ENCODE measurements around the gene ZBED2.

ZBED2 gene

DNA sequence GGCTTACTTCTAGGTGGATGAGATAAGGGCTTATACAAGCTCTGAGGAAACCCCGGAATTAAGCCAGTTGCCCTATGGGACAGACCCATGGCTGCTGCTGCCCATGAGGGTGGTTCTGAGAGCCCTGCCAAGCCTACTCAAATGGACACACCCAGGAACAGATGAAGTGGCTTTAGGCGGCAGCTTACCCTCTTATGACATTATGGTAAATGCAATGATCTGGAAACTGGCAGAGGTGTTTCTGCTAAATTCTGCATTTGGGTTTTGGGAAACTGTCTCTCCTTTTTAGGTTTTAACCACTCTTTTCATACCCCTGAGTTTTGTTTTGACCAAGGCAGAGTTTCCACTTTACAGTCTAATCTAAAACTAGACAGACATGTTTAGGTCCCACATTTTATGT lies 9.0 kb upstream of the ZBED2 start:
- no peak for DNase-seq (ENCODE audit: low read depth, low spot score)

DNA sequence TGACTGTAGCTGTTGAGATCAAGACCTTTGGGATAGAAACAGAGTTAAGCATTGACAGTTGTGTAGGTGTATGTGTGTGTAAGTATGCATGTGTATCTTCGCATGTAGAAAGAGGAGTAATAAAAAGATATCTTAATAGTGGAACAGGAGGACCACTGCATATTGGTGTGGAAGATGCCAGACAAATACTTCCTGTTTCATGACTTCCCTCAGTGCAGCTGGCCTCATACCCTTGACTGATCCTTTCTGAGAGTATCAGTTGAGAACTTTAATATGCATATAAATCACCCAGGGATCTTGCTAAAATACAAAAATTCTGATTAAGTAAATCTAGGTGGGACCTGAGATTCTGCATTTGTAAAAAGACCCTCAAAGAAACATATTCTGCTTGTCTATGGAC lies 8.5 kb upstream of the ZBED2 start:
- no peak for DNase-seq (ENCODE audit: low read depth, low spot score)

DNA sequence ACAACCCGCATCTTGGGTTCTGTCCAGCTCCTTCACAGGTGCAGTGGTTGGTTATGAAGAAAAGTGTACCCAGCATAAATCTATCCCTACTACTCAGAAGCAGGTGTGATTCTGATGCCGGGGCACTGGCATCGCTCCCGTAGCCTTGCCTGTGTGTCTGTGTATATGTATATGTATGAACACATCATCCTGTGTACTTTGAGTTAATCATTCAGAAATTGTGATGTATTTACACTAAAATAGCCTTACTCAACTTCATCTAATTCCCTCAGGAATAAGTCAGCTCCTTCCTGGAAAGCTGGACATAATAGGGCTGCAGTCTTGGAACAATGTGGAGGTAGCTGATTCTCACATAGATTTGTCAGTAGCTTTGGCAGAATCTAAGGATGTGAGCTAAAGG lies 6.7 kb upstream of the ZBED2 start:
- no peak for DNase-seq (ENCODE audit: low read depth, low spot score)

DNA sequence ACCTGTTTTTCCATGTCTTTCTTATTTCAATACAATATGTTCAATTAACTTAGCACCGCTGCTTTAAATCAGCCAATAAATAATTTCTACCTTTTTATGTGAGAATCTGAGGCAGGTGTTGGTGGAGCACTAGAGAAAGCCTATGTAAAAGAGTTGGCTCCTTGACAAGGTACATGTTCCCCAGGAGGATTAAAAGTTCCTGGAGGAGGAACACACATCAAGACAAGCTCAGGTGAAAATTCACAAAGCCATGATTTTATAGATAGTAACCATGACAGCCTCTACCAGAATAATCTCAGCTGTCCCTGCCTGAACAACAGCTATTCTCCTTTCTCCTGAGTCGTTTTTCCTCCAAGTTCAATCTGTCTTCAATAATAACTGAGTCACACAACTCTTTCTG lies 3.4 kb upstream of the ZBED2 start:
- no peak for DNase-seq (ENCODE audit: low read depth, low spot score)

DNA sequence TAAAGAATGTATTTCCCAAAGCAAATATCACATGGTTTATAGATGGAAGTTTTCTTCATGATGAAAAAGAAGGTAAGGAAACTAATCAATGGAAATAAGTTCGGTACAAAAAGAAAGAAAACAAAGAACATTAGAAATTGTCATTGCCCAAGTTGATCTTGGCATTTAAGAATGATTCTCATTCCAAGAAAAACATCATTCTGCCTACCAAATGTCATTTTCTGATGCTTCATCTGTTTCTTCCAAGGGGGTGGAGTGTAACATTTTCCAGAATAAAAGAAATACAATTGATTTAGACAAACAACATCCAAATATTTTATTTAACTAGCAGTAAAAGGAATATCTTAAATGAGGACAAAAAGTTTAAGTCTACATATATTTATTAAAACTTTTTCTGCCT lies 3.0 kb upstream of the ZBED2 start:
- no peak for DNase-seq (ENCODE audit: low read depth, low spot score)

DNA sequence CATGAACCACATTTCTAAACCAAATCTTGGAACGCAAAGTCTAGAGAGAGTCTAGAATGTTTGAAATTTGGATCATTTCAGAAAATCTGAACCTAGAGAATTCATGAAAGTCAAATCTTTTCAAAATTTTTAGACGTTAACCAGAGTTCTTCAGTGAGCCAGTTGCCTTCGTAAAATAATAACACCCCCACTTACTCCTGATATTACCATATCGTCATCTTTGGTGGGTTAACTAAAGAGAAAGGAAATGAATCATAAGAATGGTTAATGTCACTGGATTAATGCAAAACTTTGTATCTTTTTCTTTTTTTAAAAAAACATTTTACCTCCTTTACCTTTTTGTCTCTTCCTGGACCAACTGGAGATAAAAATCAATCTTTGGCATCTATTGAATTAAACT lies 1.2 kb upstream of the ZBED2 start:
- no peak for DNase-seq (ENCODE audit: low read depth, low spot score)

DNA sequence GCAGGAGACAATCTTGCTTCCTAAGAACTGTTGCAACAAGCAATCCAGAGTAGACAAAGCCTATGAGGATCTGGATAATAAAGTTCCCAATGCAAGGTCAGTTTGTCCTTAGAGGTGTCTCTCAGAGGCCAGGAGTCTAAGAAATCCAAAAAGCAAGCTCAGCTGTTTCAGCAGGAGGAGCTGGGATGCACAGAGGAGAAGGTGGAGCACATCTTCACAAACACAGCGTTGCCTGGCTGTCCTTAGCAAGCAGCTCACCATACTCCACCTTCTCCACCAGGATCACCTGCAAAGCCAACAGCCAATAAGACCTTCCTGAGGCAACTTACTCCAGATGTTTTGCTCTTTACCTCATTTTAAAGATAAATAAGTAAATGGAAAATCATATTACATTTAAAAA lies 365 bp downstream of the ZBED2 start:
- DNase-seq (ENCODE audit: low read depth, low spot score) = no peak

DNA sequence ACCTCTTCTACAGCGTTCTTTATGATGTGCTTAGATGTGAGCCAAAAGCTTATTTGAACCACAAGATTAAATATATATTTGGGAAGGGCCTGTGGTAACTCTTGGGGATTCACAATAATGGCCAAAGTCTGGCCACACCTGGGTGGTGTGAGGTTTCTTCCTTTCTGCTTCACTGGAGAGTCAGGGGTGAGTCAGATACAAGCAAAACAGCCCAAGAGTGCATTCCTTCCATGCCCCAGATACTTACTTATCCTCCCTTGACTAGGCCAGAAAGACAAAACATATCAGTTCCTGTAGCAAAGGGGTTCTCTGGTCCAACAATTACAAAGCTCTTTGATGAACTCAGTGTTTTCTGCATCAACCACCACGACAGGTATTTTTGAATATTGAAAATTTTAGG lies 941 bp downstream of the ZBED2 start:
- no peak for DNase-seq (ENCODE audit: low read depth, low spot score)

DNA sequence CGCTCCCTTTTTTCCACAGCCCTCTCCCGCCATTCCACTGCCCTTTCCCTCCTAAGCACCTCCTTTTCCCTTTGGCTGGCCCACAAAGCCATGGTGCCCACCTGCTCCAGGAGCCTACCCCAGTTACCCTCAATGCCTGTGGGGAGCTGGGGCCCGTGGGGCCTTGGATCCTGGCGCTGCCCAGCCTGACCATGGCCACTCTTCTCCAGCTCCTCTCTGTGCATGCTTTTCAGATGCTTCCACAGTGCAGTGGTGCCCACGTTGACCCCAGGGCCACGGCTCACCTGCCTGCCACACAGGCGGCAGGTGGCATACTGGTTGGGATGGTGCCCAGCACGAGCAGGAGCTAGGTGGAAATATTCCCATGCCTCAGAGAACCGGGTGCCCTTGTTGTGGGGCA lies 1.5 kb downstream of the ZBED2 start:
- no peak for DNase-seq (ENCODE audit: low read depth, low spot score)

DNA sequence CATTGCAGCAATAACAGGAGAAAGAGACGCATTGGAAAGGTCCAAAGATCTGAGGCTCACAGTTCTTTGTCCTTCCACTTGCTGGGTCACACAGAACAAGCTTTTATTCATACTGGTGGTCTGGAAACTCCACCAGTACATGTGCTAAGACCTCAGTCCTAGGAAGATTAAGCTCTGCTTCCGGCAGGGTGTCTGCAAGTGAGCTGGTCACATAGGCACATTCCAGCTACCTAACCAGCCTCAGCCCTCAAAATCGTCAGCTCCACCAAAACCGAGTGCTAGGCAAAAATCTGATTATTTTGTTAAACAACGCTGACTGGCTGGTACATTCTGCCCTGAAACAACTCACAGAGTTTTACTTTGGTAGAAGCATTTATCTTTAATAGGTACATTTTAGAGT lies 2.2 kb downstream of the ZBED2 start:
- DNase-seq (ENCODE audit: low read depth, low spot score) = no peak

DNA sequence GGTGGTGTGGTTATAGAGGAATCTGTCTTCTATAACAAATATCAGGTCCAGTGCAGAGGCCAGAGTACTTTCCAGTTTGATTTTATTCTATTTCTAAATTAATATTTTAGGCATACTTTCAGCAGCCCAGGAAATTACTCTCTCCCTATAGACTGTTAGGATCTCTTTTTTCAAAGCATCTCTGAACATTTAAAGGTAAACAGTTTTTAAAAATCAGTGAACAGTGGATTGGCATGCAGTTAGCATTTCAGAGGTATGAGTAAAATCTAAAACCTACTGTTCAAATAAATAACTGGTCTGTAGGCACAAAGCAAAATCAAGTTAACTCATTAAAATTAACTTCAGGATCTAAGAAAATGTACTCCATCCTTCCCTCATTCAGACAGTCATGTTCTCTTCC lies 3.0 kb downstream of the ZBED2 start:
- no peak for DNase-seq (ENCODE audit: low read depth, low spot score)

DNA sequence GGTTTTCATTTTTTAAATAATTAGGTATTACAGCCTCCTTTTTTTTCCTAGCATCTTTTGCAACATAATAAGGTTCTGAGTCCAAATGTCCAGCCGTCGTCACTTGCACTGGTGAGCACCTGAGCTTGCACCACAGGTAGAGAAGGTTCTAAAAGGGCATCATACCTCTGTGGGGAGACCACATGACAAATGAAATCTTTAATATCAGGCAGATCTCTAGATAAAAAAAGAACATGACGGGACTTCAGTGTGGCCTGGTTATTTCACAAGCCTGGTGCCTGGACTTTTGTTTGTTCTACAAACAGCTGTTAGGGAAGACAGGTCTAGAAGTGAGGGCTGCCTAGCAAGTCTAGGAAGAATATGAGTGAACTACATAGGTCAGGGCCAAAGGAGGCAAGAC lies 3.6 kb downstream of the ZBED2 start:
- DNase-seq (ENCODE audit: low read depth, low spot score) = no peak

DNA sequence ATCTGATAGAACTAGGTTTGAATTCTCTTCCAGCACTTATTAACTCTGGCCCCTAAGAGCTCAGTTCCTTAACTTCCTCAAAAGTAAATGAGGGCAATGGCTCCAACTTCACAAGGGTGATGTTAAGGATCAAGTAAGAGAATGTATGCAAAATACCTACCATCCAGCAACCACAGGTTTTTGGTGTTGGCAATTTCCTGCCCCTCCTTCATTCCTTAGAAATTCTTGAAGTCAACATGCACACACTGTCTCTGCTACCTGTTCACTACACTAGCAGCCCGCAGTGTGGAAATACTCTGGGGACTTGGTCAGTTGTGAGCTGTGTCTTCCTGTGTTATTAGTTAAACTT lies 5.0 kb downstream of the ZBED2 start:
- DNase-seq (ENCODE audit: low read depth, low spot score) = no peak

DNA sequence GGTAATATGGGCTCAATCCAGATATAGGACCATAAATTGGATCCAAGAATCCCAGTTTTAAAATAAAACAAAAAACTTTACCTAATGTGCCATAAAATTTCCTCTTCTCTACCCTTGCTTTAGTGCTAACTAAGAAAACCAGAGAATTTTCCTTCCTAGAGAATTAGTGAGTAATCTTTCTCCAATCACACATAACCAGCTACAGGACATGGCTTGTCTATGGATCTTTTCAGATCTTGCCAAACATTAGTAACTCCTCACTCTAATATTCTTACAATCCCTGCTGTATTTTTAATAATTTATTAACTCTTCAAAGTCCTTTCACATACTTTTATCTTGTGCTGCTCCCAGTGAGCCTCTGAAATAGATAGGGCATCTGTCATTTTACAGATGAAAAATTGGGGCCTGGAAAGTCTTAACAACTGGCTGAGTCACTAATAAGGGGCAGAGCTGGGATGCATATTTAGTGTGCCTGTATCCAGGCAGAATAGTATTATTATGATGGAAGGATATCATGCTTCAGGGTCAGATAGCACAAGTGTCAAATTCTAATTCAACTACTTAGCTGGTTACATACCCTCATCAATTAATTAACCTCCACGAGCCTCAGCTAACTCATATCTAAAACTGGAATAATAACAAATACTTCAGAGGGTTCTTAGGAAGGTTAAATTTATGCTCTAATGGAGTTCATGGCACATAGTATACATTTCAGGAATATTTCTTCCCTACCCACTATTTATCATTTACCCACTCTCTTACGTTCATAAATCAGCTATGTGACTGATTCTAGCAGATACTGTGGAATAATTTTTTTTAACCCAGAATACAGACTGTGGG lies 5.6 kb downstream of the ZBED2 start:
- no peak for DNase-seq (ENCODE audit: low read depth, low spot score)

DNA sequence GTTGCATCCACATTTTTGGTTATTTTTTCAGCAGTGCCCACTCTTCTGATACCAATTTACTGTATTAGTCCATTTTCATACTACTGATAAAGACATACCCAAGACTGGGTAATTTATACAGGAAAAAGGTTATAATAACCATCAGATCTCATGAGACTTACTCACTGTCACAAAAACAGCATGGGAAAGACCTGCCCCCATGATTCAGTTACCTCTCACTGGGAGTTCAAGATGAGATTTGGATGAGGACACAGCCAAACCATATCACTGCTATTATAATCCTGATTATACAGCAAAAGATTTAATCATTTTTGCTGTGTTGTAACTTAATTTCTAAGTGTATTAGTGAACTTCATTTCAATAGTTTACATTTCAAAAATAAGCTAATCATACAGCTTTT lies 6.6 kb downstream of the ZBED2 start:
- DNase-seq (ENCODE audit: low read depth, low spot score) = no peak

DNA sequence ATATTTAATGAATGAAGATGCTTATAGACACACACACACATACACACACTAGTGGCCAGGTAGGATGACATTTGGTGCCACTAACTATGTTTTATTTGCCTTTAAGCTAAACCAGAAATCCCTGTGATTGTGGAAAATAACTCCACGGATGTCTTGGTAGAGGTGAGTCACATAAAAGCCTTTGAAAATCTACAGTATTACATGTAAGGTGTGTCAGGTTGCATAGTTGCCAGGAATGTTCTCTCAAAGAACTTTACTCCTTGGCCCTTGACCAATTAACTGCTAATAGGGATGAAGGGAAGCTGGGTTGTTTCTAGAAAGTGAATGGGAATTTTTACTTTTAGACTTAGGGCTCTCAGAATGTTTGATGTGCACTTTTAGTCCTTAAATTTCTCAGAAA lies 9.9 kb downstream of the ZBED2 start:
- DNase-seq (ENCODE audit: low read depth, low spot score) = no peak

DNA sequence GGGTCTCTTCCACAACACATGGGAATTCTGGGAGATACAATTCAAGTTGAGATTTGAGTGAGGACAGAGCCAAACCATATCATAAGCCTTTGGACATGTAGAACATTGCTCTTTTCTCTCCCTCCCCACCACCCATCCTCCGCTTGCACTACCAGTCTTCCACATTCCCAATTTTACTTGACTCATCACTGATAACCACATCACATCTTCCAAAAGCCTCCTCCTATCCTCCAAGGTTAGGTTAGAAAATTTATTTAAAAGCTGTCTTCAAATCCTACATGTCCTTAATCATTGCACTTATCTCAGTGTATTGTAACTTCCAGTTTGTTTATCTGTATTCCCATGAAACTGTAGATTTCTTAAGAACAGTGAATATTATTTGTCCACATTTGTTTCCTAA lies 10.4 kb downstream of the ZBED2 start:
- no peak for DNase-seq (ENCODE audit: low read depth, low spot score)

DNA sequence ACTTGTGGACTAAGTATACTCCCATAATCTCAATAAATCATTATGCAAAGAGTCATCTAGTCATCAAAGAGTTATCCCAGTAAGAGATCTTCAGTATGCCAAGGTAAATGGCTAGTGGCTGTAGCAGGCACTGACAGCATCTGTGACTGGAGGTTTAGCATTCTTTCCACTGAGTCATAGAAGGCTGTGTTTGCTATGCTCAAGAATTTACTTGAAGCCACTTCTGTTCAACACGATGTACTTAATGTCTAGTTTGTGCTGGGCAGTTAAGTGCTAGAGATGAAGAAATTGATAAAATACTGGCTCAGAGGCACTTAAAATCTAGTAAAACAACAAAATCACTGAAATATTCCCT lies 13.0 kb downstream of the ZBED2 start:
- DNase-seq (ENCODE audit: low read depth, low spot score) = no peak

DNA sequence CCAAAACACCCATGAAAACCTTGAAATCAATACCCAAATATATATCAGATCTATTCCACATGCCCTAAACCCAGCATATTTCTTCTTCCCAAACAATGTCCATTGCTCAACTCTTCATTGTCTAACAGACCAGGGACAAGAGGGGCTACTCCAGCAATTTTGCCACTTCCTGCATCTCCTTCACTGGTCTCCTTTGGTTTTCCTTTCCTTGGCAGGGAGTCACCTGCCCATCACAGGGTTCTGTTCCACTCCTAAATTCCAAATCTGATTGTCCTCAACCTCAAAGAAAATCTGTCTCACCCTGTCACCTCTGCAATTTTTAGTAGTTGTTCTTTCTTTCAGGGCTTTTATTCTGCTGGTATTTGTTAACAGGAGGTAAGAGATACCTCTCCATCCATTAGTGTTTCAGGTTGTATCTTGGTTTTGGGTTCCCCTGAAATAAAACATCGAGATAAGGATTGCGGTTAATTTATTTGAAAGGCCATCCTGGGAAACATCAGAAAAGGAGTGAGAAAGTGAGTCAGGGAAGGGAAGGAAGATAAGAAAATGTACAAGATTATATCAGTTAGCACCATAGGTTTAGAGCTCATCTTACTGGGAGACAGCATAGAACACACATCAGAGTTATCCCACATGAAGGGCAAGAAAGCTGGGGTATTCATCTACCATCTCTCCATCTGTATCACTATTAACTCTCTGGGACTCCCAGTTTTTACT lies 13.6 kb downstream of the ZBED2 start:
- DNase-seq (ENCODE audit: low read depth, low spot score) = no peak

DNA sequence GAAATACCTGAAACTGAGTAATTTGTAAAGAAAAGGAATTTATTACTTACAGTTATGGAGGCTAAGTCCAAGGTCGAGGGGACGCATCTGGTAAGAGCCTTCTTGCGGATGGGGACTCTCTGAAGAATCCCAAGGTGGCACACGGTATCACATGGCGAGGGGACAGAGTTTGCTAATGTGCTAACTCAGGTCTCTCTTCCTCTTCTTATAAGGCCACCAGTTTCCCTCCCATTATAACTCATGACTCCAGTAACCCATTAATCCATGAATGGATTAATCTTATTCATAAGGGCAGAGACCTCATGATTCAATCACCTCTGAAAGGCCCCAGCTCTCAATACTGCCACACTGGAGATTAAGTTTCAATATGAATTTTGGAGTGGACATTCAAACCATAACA lies 15.7 kb downstream of the ZBED2 start:
- no peak for DNase-seq (ENCODE audit: low read depth, low spot score)

DNA sequence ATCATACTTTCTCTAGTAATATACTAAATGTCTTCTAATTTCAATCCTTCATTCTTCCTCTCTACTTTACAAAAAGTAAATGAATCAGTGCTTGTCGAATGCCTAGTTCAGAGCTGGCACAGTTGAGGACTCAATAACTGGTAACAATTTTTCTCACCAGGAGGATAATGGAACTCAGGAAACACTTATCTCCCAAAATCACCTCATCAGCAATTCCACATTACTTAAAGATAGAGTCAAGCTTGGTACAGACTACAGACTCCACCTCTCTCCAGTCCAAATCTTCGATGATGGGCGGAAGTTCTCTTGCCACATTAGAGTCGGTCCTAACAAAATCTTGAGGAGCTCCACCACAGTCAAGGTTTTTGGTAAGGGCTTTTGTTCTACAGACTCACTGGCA lies 16.3 kb downstream of the ZBED2 start:
- no peak for DNase-seq (ENCODE audit: low read depth, low spot score)

DNA sequence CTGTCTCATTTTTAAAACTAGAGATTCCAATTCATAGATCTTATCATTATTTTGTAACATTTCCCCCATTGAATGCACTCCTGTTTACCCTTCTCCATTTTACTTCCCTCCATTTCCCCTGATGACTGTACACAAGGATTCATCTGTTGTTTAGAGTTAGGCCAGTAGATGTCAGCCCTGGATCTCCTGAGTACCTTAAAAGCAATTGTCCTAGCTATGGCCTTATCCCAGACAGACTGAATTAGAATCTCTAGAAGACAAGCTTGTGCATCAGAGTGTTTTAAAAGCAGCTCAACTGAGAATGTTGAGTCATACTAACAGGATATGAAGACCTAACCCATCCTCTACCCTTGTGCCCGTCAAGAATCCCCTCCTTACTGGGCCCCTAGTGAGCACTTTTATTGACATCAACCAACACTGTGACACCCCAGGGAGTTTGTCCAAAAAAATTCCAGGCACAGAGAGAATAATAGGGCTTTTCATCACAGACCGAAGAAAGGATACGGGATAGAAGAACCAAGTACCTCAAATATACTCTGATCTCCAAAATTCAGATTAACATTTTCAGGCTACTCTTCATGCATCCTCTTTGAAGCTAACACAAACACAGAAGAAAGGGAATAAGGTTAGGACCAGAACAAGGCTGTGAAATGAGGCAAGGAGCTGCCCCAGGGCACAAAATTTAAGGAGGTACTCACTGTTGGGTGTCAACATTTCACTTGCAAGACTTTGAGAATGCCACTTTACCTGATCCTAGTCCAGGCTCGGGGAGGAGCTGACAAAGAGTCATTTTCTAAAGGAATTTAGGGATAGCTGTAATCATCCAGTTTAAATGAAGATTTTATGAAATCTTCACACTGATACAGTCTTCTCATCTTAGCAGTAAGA lies 17.1 kb downstream of the ZBED2 start:
- peak; percentile 61 for DNase-seq (ENCODE audit: low read depth, low spot score)

DNA sequence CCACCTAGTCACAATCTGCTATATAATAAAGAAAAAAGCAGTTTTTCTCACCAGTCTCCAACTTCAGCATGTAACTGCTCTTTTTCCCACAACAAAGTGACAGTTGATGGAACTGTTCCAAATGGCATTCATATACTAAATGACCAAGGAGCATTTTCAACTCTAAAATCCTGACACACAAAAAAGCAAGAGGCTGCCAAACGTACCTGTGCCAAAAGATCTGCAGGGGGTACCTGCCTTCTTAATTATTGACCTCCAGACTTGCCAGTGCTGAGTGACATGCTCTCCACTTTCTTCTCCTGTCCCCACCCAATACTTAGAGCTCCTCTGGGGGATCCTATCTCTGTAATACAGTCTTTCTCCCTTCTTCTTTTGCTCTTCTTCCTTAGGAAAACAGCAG lies 18.0 kb downstream of the ZBED2 start:
- no peak for DNase-seq (ENCODE audit: low read depth, low spot score)

Data from ELF-1 (cell line).